Thyroid gland (tissue), 4 donors: ENCODE measurements around the gene DZIP3. TPM values are rescaled to one million over a fixed set of nuclear protein-coding genes. Genes with fewer than 3 reads are reported as not detected.

Source experiments
- DNase-seq, 2 donors: peaks; one replicate each; pipeline ENCODE4 v3.0.0-alpha.2; 2019
- H3K27ac ChIP-seq, 3 donors: fragments of 200-600 bp; sonication (generic); 1 replicate in 2 of 3; 2 replicates in 1 of 3; pipeline ENCODE4 v1.5.1; 2016 to 2019; ENCODE audit warnings: mild to moderate bottlenecking in 1 of 3, moderate library complexity in 1 of 3
- H3K27me3 ChIP-seq: fragments of 200-600 bp; sonication (generic); one replicate; pipeline ENCODE4 v1.5.1; 2019
- H3K36me3 ChIP-seq, 2 donors: fragments of 200-600 bp; sonication (generic); one replicate each; pipeline ENCODE4 v1.5.1; 2016 to 2019
- H3K4me1 ChIP-seq, 2 donors: fragments of 200-600 bp; sonication (generic); one replicate each; pipeline ENCODE4 v1.5.1; 2017 to 2019
- H3K4me3 ChIP-seq, 3 donors: fragments of 200-600 bp; sonication (generic); replicated peaks in 1 of 3; 1 replicate in 2 of 3; 2 replicates in 1 of 3; pipeline ENCODE4 v1.5.1; 2016; ENCODE audit warnings: mild to moderate bottlenecking in 1 of 3
- H3K9me3 ChIP-seq: fragments of 200-600 bp; sonication (generic); one replicate; pipeline ENCODE4 v1.5.1; 2017
- POLR2A ChIP-seq, 2 donors: fragments of 450-650 bp; IDR thresholded peaks; one replicate each; pipeline ENCODE4 v1.6.1; 2017; ENCODE audit warnings: antibody characterized with exemption in 2 of 2, mild to moderate bottlenecking in 2 of 2, moderate library complexity in 1 of 2
- WGBS, 2 donors: methylation state at CpG; one replicate each; pipeline ENCODE4 v1.1.5; 2017; 5-methylcytosine and 5-hydroxymethylcytosine counted together
- intact Hi-C: fragments of 100-400 bp; cut with DNase I; formaldehyde crosslinking; loops from one replicate; pipeline ENCODE4 v1.15.1; 2023
- total RNA-seq, 4 donors: library from RNA; depleted of rRNA; stranded (reverse); fragments of >200 nt; gene quantifications; one replicate each; pipeline ENCODE4 v1.2.3, GENCODE V29; 2016
- TF ChIP-seq, protein P1 (sequence below), 6 experiments: fragments of 200-600 bp in 3 of 6; fragments of 450-650 bp in 3 of 6; sonication (generic) in 3 of 6; IDR thresholded peaks; one replicate each; pipeline ENCODE4 v1.5.1; 2016 to 2019; ENCODE audit warnings: antibody characterized with exemption in 6 of 6, mild to moderate bottlenecking in 2 of 6, inconsistent platforms in 1 of 6, moderate library complexity in 1 of 6

DZIP3 gene
- total RNA-seq, 4 donors from 2014 or later: 11.2 to 23.2 (median 18.7) TPM

DNA sequence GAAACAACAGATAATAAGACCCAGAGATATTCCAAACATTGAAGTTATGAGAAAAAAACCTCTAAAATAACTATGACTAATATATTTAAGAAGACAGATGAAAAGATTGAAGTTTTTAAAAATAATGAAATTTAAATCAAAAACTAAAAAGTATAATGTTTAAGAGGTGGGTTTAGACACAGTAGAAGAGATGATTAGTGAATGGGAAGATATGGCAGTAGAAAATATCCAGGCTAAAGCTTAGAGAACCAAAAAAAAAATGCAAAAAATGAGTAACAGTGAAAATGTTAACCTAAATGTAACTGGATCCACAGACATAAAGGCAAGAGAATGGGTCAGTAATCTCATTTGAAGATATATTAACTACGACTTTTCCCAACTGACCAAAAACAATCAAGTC, 115.5 kb downstream of the DZIP3 start:
- no peak for DNase-seq
- TF ChIP-seq, protein P1, sequence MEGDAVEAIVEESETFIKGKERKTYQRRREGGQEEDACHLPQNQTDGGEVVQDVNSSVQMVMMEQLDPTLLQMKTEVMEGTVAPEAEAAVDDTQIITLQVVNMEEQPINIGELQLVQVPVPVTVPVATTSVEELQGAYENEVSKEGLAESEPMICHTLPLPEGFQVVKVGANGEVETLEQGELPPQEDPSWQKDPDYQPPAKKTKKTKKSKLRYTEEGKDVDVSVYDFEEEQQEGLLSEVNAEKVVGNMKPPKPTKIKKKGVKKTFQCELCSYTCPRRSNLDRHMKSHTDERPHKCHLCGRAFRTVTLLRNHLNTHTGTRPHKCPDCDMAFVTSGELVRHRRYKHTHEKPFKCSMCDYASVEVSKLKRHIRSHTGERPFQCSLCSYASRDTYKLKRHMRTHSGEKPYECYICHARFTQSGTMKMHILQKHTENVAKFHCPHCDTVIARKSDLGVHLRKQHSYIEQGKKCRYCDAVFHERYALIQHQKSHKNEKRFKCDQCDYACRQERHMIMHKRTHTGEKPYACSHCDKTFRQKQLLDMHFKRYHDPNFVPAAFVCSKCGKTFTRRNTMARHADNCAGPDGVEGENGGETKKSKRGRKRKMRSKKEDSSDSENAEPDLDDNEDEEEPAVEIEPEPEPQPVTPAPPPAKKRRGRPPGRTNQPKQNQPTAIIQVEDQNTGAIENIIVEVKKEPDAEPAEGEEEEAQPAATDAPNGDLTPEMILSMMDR (IDR thresholded peaks at IDR 0.05): no peak
- no peak for TF ChIP-seq POLR2A (IDR thresholded peaks at IDR 0.05)
- no peaks in the 10 kb centered on the region for H3K9me3 ChIP-seq
- no peaks in the 10 kb centered on the region for H3K27me3 ChIP-seq
- intact Hi-C loops: no loop called here
- no peak overlapping the region for H3K4me3 ChIP-seq
- no peak overlapping the region for H3K27ac ChIP-seq
- 98 to 100% methylated on average over 1 of the region's 1 CpG for WGBS, 2 donors
- no peaks in the 10 kb centered on the region for H3K4me1 ChIP-seq
- H3K36me3 ChIP-seq: no peaks in the 10 kb centered on the region

DNA sequence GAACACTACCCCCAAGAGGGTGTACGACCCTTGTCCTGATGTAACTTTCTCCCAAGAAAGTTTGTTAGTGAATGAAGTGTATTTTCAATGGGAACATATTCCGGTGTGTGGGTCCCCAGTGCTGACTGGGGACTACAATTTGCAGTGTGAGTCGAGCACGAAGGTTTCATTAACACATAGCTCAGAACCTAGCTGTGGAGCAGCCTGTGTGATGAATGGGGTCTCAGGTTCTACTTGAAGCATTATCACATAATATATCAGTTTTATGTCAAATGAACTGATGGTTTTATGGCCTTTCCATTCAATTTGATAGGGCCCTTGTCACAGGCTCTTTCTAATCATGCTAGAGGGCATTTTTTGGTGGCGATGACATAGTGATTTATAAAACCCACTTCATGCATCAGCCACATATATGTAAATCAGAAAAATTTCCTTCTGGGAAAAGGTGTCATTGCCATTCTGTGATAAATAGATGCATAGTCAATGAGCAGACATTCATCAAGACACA, 123.5 kb downstream of the DZIP3 start:
- Histone ChIP-seq H3K4me3 (no peak overlapping the region), H3K27me3 (no peaks in the 10 kb centered on the region), H3K27ac (no peak overlapping the region), H3K4me1 (no peaks in the 10 kb centered on the region), H3K36me3 (no peaks in the 10 kb centered on the region), H3K9me3 (no peaks in the 10 kb centered on the region)
- no peak for TF ChIP-seq POLR2A (IDR thresholded peaks at IDR 0.05)
- TF ChIP-seq, protein P1 (IDR thresholded peaks at IDR 0.05): no peak
- DNase-seq: no peak
- intact Hi-C loops: no loop called here
- WGBS, 2 donors: 88 to 92% methylated on average over 5 of the region's 5 CpGs

DNA sequence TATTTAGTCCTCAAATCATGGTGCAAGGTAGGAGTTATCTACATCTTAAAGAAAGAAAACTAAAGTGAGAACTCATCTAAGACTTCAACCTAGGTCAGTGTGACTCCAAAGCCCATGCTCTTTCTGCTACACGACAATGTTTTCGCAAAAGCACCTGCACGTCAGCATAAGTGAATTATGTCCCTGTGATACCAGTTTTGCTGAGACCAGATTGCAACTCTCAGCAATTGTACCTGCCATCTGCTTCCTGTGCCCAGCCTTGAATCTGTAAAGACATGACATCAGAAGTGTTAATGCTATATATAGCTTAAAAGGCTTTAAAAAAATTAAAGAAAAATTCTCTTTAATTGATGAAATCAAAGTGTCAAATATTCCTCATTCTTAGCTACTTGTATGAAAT, 124.3 kb downstream of the DZIP3 start:
- TF ChIP-seq, protein P1 (IDR thresholded peaks at IDR 0.05): no peak
- H3K4me1 ChIP-seq: no peaks in the 10 kb centered on the region
- H3K4me3 ChIP-seq: no peak overlapping the region
- H3K27me3 ChIP-seq: no peaks in the 10 kb centered on the region
- 79 to 83% methylated on average over 3 of the region's 3 CpGs for WGBS, 2 donors
- DNase-seq: no peak
- intact Hi-C loops: no loop called here
- no peaks in the 10 kb centered on the region for H3K36me3 ChIP-seq
- no peaks in the 10 kb centered on the region for H3K9me3 ChIP-seq
- H3K27ac ChIP-seq: no peak overlapping the region

DNA sequence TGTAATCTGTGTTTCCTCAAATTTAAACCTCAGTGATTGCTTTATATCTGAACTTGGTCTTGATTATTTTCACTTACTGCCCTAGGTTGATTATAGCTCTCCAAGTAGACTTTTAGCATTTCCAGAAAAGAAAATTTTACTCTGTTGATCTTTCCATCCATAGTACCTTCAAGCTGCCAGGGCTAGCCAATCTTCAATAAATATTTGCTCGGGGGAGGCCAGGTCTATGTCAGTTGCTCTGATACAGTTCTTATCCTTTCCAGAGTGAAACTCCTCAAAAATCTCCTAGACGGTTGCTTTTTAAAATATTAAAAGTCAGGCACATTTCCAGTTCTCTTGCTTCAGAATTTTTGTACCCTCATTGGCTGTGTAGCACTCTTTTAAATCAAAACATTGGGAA, 128.9 kb downstream of the DZIP3 start:
- Histone ChIP-seq H3K4me3 (no peak overlapping the region), H3K9me3 (no peaks in the 10 kb centered on the region), H3K27ac (no peak overlapping the region), H3K4me1 (no peaks in the 10 kb centered on the region), H3K36me3 (no peaks in the 10 kb centered on the region), H3K27me3 (no peaks in the 10 kb centered on the region)
- WGBS, 2 donors: 24 to 27% methylated on average over 2 of the region's 2 CpGs
- no peak for TF ChIP-seq POLR2A (IDR thresholded peaks at IDR 0.05)
- TF ChIP-seq, protein P1 (IDR thresholded peaks at IDR 0.05): no peak
- intact Hi-C loops: no loop called here
- DNase-seq: no peak

DNA sequence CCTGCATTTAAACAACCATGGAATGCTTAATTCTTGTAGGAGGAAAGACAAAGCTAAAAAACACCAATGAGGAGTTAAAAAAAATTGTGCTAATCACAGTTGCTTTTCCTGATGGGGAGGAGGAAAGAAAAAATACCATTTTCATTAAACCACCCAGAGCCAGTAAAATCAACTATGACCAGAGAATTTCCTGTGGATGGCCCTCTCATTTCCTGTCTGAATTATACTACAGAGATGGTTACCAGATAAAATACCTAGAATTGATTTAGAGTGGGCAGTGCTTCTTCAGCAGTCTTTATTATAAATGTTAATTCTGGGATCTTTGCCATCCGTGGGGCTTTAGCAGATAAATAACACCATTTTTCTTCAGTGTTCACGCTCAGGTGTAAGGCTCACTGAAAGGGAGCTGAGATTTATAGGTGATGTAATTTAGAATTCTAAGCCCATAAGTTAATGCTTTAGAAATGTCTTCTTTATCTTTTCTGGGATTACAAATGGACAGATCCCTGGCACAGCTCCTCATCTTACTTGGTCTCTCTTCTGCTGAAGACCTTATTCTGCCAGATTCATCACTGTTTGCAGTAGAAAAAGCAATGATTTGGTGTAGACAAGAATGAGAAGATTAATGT, 129.8 kb downstream of the DZIP3 start:
- WGBS, 2 donors: 74 to 88% methylated on average over 2 of the region's 2 CpGs
- no peaks in the 10 kb centered on the region for H3K27me3 ChIP-seq
- H3K4me3 ChIP-seq: no peak overlapping the region
- H3K4me1 ChIP-seq: no peaks in the 10 kb centered on the region
- no peak overlapping the region for H3K27ac ChIP-seq
- no peaks in the 10 kb centered on the region for H3K36me3 ChIP-seq
- TF ChIP-seq, protein P1 (IDR thresholded peaks at IDR 0.05): no peak
- no peak for TF ChIP-seq POLR2A (IDR thresholded peaks at IDR 0.05)
- intact Hi-C loops: no loop called here
- H3K9me3 ChIP-seq: no peaks in the 10 kb centered on the region
- no peak for DNase-seq
